Measurements from ENCODE around the gene TRIM7. TPM values are rescaled to one million over a fixed set of nuclear protein-coding genes. Genes with fewer than 3 reads are reported as not detected.

TRIM7 gene
- total RNA-seq, result 10 to 100 TPM; 18.5 to 42.6 (median 32.4) TPM
- 10 to 100 TPM; 10.4 to 37.7 (median 21.2) TPM for polyA plus RNA-seq
- long read RNA-seq, donor 1, transcript TRIM7-202 (2 exons, 1,228 nt), result minor isoform, 18 of 52 reads
- long read RNA-seq, donor 1, transcript TRIM7-201 (7 exons, 2,840 nt), result major isoform, 23 of 52 reads
- long read RNA-seq, donor 1, partial matches to known transcripts, result 3 of 52 reads
- long read RNA-seq, donor 1, other reads (novel, unspliced or antisense), result 8 of 52 reads
- long read RNA-seq, donor 2, transcript TRIM7-202 (2 exons, 1,228 nt), result minor isoform, 55 of 144 reads
- long read RNA-seq, donor 2, transcript TRIM7-201 (7 exons, 2,840 nt), result major isoform, 69 of 144 reads
- long read RNA-seq, donor 2, partial matches to known transcripts, result 3 of 144 reads
- long read RNA-seq, donor 2, other reads (novel, unspliced or antisense), result 15 of 144 reads

GRCh38 chr5:181204826-181205760 lies at the start of gene TRIM7:
Gene TRIM7, minus strand, starts transcription at chr5:181205196. Its CDS starts 86 bp downstream, at chr5:181205110.
- peaks cover 21% of the 10 kb centered on the region for H3K4me1 ChIP-seq
- peak; percentile 79 to 93 for DNase-seq
- H3K4me3 ChIP-seq, result peak within 1 kb of the TSS; percentile 76
- TF ChIP-seq CTCF (IDR thresholded peaks at IDR 0.05), result no peak
- no peaks in the 10 kb centered on the region for H3K9me3 ChIP-seq
- WGBS, 3 donors, result 1% methylated on average over 37 to 94 of the region's 94 CpGs
- H3K27ac ChIP-seq, result peak within 1 kb of the TSS; percentile 93
- intact Hi-C loops (cut with DNase I), result loop anchor here in 1 of 2 donors (1.0 kb wide), 1 partner anchor 41 kb away; no protein-coding TSS in a partner anchor
- H3K27me3 ChIP-seq (ENCODE audit: insufficient read depth in 3 of 3, low read length in 2 of 3), result no peaks in the 10 kb centered on the region
- peak; percentile 69 to 78 (median 77) for ATAC-seq
- peaks cover 0 to 12% of the 10 kb centered on the region in 2 donors for H3K36me3 ChIP-seq (ENCODE audit: insufficient read depth in 1 of 2, low read depth in 1 of 2)

- intact Hi-C loops (cut with DNase I), result no loop called here
- DNase-seq (no peak), ATAC-seq (no peak)
- peak overlapping the region; percentile 95 for H3K4me3 ChIP-seq
- H3K4me1 ChIP-seq, result peaks cover 64% of the 10 kb centered on the region
- H3K27me3 ChIP-seq (ENCODE audit: insufficient read depth in 3 of 3, low read length in 2 of 3), result no peaks in the 10 kb centered on the region
- H3K27ac ChIP-seq, result peak overlapping the region; percentile 98
- peaks cover 1 to 29% of the 10 kb centered on the region in 2 donors for H3K36me3 ChIP-seq (ENCODE audit: insufficient read depth in 1 of 2, low read depth in 1 of 2)
- WGBS, 3 donors, result 42 to 67% (median 45%) methylated on average over 4 of the region's 4 CpGs
- no peak for TF ChIP-seq CTCF (IDR thresholded peaks at IDR 0.05)
- no peaks in the 10 kb centered on the region for H3K9me3 ChIP-seq
Observed at GRCh38 chr5:181248277-181248676, 43.3 kb upstream of the TRIM7 start.

GRCh38 chr5:181246276-181247049 lies 41.5 kb upstream of the TRIM7 start:
- peak; percentile 11 for TF ChIP-seq CTCF (IDR thresholded peaks at IDR 0.05)
- peaks cover 0 to 22% of the 10 kb centered on the region in 2 donors for H3K36me3 ChIP-seq (ENCODE audit: insufficient read depth in 1 of 2, low read depth in 1 of 2)
- intact Hi-C loops (cut with DNase I), result loop anchor here in 1 of 2 donors (1.0 kb wide), 1 partner anchor 41 kb away; the partner anchor contains the start of gene TRIM7
- H3K4me1 ChIP-seq, result peaks cover 65% of the 10 kb centered on the region
- no peaks in the 10 kb centered on the region for H3K27me3 ChIP-seq (ENCODE audit: insufficient read depth in 3 of 3, low read length in 2 of 3)
- 0 to 1% (median 1%) methylated on average over 49 to 55 of the region's 55 CpGs for WGBS, 3 donors
- DNase-seq (peak; percentile 94 to 96), ATAC-seq (peak; percentile 76 to 80 (median 78))
- no peaks in the 10 kb centered on the region for H3K9me3 ChIP-seq
- H3K27ac ChIP-seq, result peak overlapping the region; percentile 98
- peak overlapping the region; percentile 95 for H3K4me3 ChIP-seq
